Tibial nerve (tissue), 4 donors: ENCODE results near the gene P2RY14. TPM values are rescaled to one million over a fixed set of nuclear protein-coding genes. Genes with fewer than 3 reads are reported as not detected.
A peak's percentile ranks its signal among the peaks of the same experiment; 100 is the strongest.

Source experiments
- DNase-seq, 2 donors: peaks; one replicate each; pipeline ENCODE4 v3.0.0-alpha.2; 2019; ENCODE audit warnings: low spot score in 2 of 2
- H3K27ac ChIP-seq, 4 donors: fragments of 200-600 bp; sonication (generic) in 3 of 4; one replicate each; pipeline ENCODE4 v1.5.1; 2017 to 2019; ENCODE audit warnings: mild to moderate bottlenecking in 1 of 4
- H3K27me3 ChIP-seq, 2 donors: fragments of 200-600 bp; sonication (generic) in 1 of 2; one replicate each; pipeline versions ENCODE4 v1.5.1 to v1.6.0; 2017 to 2019
- H3K36me3 ChIP-seq, 3 donors: fragments of 200-600 bp; sonication (generic); one replicate each; pipeline ENCODE4 v1.5.1; 2018 to 2019
- H3K4me1 ChIP-seq, 4 donors: fragments of 200-600 bp; sonication (generic) in 3 of 4; one replicate each; pipeline ENCODE4 v1.5.1; 2017 to 2019
- H3K4me3 ChIP-seq, 4 donors: fragments of 200-600 bp; sonication (generic) in 3 of 4; one replicate each; pipeline ENCODE4 v1.5.1; 2017 to 2019; ENCODE audit warnings: mild to moderate bottlenecking in 1 of 4, moderate library complexity in 1 of 4
- H3K9me3 ChIP-seq, 4 donors: fragments of 200-600 bp; sonication (generic) in 3 of 4; one replicate each; pipeline ENCODE4 v1.5.1; 2017 to 2019
- EP300 ChIP-seq, 2 donors: sonication (generic); formaldehyde crosslinking; IDR thresholded peaks; one replicate each; pipeline ENCODE4 v1.6.1; 2017; ENCODE audit warnings: antibody characterized with exemption in 2 of 2, mild to moderate bottlenecking in 1 of 2
- POLR2A ChIP-seq, 2 donors: fragments of 450-650 bp; IDR thresholded peaks; one replicate each; pipeline ENCODE4 v1.6.1; 2017; ENCODE audit warnings: antibody characterized with exemption in 2 of 2, mild to moderate bottlenecking in 2 of 2, moderate library complexity in 2 of 2
- WGBS, 2 donors: methylation state at CpG; one replicate each; pipeline ENCODE4 v1.1.5; 2018; 5-methylcytosine and 5-hydroxymethylcytosine counted together
- total RNA-seq, 4 donors: library from RNA; depleted of rRNA; stranded (reverse); fragments of >200 nt; gene quantifications; one replicate each; pipeline ENCODE4 v1.1.0, GENCODE V29; 2016
- TF ChIP-seq, protein P1 (sequence below), 5 experiments: fragments of 200-600 bp in 3 of 5; fragments of 450-650 bp in 2 of 5; sonication (generic) in 3 of 5; IDR thresholded peaks; one replicate each; pipeline ENCODE4 v1.5.1; 2016 to 2019; ENCODE audit warnings: antibody characterized with exemption in 5 of 5, mild to moderate bottlenecking in 3 of 5, moderate library complexity in 2 of 5

The P2RY14 gene
- total RNA-seq, 4 donors from 2014 or later = 4.2 to 9.4 (median 6.3) TPM

DNA sequence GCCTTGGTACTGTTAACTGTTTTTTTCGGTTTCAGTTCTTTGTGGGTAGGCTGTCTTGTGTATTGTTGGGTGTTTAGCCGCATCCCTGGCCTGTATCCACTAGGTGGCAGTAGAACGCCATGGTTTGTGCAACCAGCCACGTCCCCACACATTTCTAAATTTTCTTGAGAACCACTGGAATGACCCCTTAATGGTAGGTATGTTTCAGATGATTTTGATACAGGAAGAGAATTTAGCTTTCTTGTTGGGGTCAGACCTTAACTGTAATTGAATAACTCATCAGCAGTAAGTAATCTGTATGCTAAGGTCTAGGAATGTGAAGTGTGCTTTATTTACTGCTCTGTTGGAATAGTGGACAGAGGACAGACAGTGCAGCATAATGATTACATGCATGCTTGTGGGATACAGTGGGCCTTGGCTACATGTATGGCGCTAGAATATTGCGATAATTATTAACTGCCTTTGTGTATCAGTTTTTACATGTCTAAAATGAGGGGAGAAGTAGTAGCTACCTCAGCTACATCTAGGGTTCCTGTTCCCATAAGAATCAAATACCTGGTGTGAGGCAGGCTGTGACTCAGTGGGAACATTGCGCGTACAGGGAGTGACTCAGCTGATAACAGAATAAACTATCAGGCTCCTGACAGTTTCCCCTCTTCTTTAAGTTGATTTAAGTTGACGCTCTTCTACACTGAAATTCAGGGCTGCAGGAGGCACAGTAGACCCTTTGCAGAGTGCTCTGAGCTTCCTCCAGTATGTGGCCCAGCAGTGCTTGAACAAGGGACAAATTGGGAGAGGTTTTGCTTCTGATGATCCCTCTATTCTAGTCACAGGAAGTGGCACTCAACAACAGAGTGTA is 50.3 kb downstream of the P2RY14 start:
- Histone ChIP-seq H3K9me3 (no peaks in the 10 kb centered on the region), H3K36me3 (no peaks in the 10 kb centered on the region), H3K27ac (peak overlapping the region in 2 of 4 donors; percentile 12 to 51), H3K4me1 (peaks cover 0 to 26% (median 10%) of the 10 kb centered on the region in 4 donors), H3K4me3 (no peak overlapping the region), H3K27me3 (no peaks in the 10 kb centered on the region)
- TF ChIP-seq, protein P1, sequence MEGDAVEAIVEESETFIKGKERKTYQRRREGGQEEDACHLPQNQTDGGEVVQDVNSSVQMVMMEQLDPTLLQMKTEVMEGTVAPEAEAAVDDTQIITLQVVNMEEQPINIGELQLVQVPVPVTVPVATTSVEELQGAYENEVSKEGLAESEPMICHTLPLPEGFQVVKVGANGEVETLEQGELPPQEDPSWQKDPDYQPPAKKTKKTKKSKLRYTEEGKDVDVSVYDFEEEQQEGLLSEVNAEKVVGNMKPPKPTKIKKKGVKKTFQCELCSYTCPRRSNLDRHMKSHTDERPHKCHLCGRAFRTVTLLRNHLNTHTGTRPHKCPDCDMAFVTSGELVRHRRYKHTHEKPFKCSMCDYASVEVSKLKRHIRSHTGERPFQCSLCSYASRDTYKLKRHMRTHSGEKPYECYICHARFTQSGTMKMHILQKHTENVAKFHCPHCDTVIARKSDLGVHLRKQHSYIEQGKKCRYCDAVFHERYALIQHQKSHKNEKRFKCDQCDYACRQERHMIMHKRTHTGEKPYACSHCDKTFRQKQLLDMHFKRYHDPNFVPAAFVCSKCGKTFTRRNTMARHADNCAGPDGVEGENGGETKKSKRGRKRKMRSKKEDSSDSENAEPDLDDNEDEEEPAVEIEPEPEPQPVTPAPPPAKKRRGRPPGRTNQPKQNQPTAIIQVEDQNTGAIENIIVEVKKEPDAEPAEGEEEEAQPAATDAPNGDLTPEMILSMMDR (IDR thresholded peaks at IDR 0.05) = peak; percentile 86 to 92 (median 92)
- no peak for TF ChIP-seq EP300 (IDR thresholded peaks at IDR 0.05)
- 33 to 39% methylated on average over 9 of the region's 9 CpGs for WGBS, 2 donors
- peak; percentile 64 to 87 for DNase-seq

DNA sequence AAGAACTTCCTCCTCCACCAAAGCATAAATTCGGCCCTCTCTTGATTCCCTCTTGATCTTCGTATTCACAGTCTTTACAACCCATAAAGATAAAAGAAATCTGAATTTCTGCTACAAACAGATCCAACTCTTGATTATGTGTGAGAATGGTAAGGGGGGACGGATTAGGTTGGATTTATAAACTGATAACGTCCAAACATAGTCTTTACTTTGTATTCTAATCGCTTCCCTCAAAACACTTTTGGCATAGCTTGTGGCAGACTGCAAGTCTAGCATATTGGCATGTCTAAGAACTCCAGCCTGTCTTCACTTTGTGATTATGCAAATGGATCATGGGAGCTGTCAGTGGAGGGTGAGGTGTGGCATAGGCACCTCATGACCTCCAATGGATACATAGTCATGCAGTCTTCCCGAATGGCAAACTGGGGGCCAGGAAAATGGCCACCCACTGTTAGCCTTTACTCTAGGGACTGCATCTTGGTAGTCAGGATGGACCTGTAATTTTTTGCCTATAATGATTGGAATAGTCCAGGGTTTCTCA is 51.0 kb downstream of the P2RY14 start:
- no peak for DNase-seq
- TF ChIP-seq, protein P1 (IDR thresholded peaks at IDR 0.05) = no peak
- TF ChIP-seq POLR2A (IDR thresholded peaks at IDR 0.05) = no peak
- Histone ChIP-seq H3K36me3 (no peaks in the 10 kb centered on the region), H3K9me3 (no peaks in the 10 kb centered on the region), H3K4me1 (peaks cover 0 to 26% (median 10%) of the 10 kb centered on the region in 4 donors), H3K27ac (peak overlapping the region in 1 of 4 donors; percentile 43), H3K27me3 (no peaks in the 10 kb centered on the region), H3K4me3 (no peak overlapping the region)
- WGBS, 2 donors = 75 to 76% methylated on average over 6 of the region's 6 CpGs

DNA sequence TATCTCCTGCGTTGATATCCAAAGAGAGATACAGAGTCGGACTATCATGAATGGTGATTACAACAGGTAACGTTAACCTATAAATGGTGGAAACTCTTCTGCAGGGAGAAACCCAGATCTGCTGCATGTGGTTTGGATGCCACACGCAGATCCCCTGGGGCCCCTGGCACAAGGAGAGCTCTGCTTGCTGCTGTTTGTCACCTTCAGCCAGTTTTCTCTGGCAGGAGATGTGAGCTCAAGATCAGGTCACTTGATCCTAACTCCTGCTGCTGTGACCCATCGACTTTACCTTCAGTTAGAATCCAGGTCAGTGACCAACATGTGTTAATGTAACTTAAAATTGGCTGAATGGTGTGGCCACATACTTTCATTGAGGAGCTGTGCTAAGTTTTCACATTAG is 51.5 kb downstream of the P2RY14 start:
- Histone ChIP-seq H3K4me1 (peaks cover 0 to 26% (median 10%) of the 10 kb centered on the region in 4 donors), H3K9me3 (no peaks in the 10 kb centered on the region)
- TF ChIP-seq POLR2A (IDR thresholded peaks at IDR 0.05) (no peak), EP300 (IDR thresholded peaks at IDR 0.05) (no peak)
- TF ChIP-seq, protein P1 (IDR thresholded peaks at IDR 0.05) = no peak

DNA sequence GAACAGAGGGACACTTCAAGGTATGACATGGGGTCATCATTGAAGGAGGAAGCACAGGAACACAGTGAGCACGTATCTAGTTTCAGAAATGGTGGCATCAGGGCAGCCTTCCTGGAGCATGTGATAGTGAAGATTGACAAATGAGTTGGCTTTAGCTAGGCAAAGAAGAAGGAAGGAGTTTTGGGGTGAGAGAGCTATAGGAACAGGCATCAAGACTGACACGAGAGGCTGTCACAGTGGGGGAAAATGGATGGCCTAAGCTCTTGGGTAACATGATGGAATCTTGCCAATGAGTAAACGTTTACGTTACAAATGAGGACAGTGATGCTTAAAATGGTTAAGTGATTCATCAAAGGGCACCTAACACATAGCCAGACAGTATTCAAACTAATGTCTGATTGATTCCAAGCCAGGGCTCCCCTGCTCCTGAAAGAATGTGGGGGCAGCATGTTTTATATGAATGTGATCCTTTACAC is 52.2 kb downstream of the P2RY14 start:
- 63 to 67% methylated on average over 4 of the region's 4 CpGs for WGBS, 2 donors
- peaks cover 0 to 2% (median 0%) of the 10 kb centered on the region in 3 donors for H3K36me3 ChIP-seq
- no peaks in the 10 kb centered on the region for H3K9me3 ChIP-seq
- TF ChIP-seq, protein P1 (IDR thresholded peaks at IDR 0.05) = no peak
- TF ChIP-seq EP300 (IDR thresholded peaks at IDR 0.05) = no peak
- no peak for TF ChIP-seq POLR2A (IDR thresholded peaks at IDR 0.05)
- no peak for DNase-seq
- H3K4me3 ChIP-seq = no peak overlapping the region
- no peak overlapping the region for H3K27ac ChIP-seq
- peaks cover 0 to 26% (median 10%) of the 10 kb centered on the region in 4 donors for H3K4me1 ChIP-seq
- no peaks in the 10 kb centered on the region for H3K27me3 ChIP-seq

More for the DNA sequence above, 51.5 kb downstream of the P2RY14 start:
- 90 to 93% methylated on average over 5 of the region's 5 CpGs for WGBS, 2 donors
- DNase-seq = no peak
- no peak overlapping the region for H3K4me3 ChIP-seq
- peak overlapping the region in 1 of 4 donors; percentile 43 for H3K27ac ChIP-seq
- no peaks in the 10 kb centered on the region for H3K27me3 ChIP-seq
- H3K36me3 ChIP-seq = no peaks in the 10 kb centered on the region
